OCI-LY7 (cell line): ENCODE results near the gene BDKRB1. TPM values are rescaled to one million over a fixed set of nuclear protein-coding genes. Genes with fewer than 3 reads are reported as not detected.

Source experiments
- BruUV-seq: library from RNA; stranded (reverse); fragments of 400-500 nt; replicated peaks from 2 replicates; lab custom pipeline; 2021; lab: Mats Ljungman, UMichigan
- CTCF ChIA-PET: fragments of 300-600 bp; sonication (Branson Sonifier 250); formaldehyde crosslinking; loops from one replicate; lab custom pipeline; 2022; ENCODE audit warnings: antibody characterized with exemption; ENCODE audit not compliant: unreplicated experiment; lab: Charles Lee
- POLR2A ChIA-PET: fragments of 300-600 bp; sonication (Branson Sonifier 250); formaldehyde crosslinking; loops from one replicate; lab custom pipeline; 2022; ENCODE audit warnings: antibody characterized with exemption; lab: Charles Lee
- DNase-seq: peaks from one replicate; pipeline ENCODE4 v3.0.0-alpha.2; 2015; ENCODE audit warnings: low spot score
- H2AFZ ChIP-seq: fragments of 200-600 bp; sonication (generic), shearing (Covaris generic); 2 replicates; pipeline ENCODE4 v1.6.1; 2014; ENCODE audit warnings: mild to moderate bottlenecking, antibody characterized with exemption, low read length, moderate library complexity
- H3K27ac ChIP-seq: fragments of 200-600 bp; sonication (generic); 2 replicates; pipeline ENCODE4 v1.5.1; 2014; ENCODE audit warnings: mixed run types, low read depth, mild to moderate bottlenecking, moderate library complexity, low read length, inconsistent platforms; ENCODE audit not compliant: poor library complexity, severe bottlenecking
- H3K36me3 ChIP-seq: fragments of 200-600 bp; sonication (generic); 2 replicates; pipeline ENCODE4 v1.6.1; 2014; ENCODE audit warnings: mild to moderate bottlenecking, antibody characterized with exemption, low read length, moderate library complexity, mixed read lengths; ENCODE audit not compliant: insufficient read depth
- H3K4me1 ChIP-seq: fragments of 200-600 bp; sonication (generic); 2 replicates; pipeline ENCODE4 v1.5.1; 2014; ENCODE audit warnings: mild to moderate bottlenecking, low read length; ENCODE audit not compliant: insufficient read depth, poor library complexity, severe bottlenecking
- H3K4me2 ChIP-seq: fragments of 200-600 bp; sonication (generic); 2 replicates; pipeline ENCODE4 v1.6.1; 2014; ENCODE audit warnings: mild to moderate bottlenecking, low read length
- H3K4me3 ChIP-seq: fragments of 200-600 bp; sonication (generic); 2 replicates; pipeline ENCODE4 v1.5.1; 2014; ENCODE audit warnings: mild to moderate bottlenecking, low read depth, low read length; ENCODE audit not compliant: poor library complexity, severe bottlenecking
- H3K79me2 ChIP-seq: fragments of 200-600 bp; sonication (generic); 2 replicates; pipeline ENCODE4 v1.6.1; 2016; ENCODE audit warnings: low read depth, mild to moderate bottlenecking, low read length, moderate library complexity, mixed read lengths; ENCODE audit not compliant: insufficient read depth
- H3K9me2 ChIP-seq: fragments of 200-600 bp; sonication (generic); 2 replicates; pipeline ENCODE4 v1.6.1; 2016; ENCODE audit warnings: mild to moderate bottlenecking, low read length, mixed read lengths; ENCODE audit not compliant: insufficient read depth
- H3K9me3 ChIP-seq: fragments of 200-600 bp; sonication (generic); 2 replicates; pipeline ENCODE4 v1.6.1; 2014; ENCODE audit warnings: mild to moderate bottlenecking, mixed run types, low read length, mixed read lengths
- H4K20me1 ChIP-seq: fragments of 200-600 bp; sonication (generic); 2 replicates; pipeline ENCODE4 v1.6.1; 2014; ENCODE audit warnings: mild to moderate bottlenecking, antibody characterized with exemption, low read length, moderate library complexity, mixed read lengths; ENCODE audit not compliant: insufficient read depth
- EZH2phosphoT487 ChIP-seq: fragments of 200-600 bp; sonication (generic); IDR thresholded peaks from 2 replicates; pipeline ENCODE4 v1.6.1; 2018; ENCODE audit warnings: low read depth, borderline replicate concordance, mild to moderate bottlenecking, mixed run types, antibody characterized with exemption, low read length, moderate library complexity, mixed read lengths
- intact Hi-C: fragments of 100-400 bp; cut with micrococcal nuclease; formaldehyde crosslinking; loops from one replicate; pipeline ENCODE4 v1.10.0; 2022; ENCODE audit not compliant: unreplicated experiment
- total RNA-seq, 2 experiments: library from RNA; depleted of rRNA in 1 of 2; stranded (reverse); fragments of >200 nt in 1 of 2; shearing (Covaris generic) in 1 of 2; gene quantifications; 2 replicates each; pipeline ENCODE4 v1.2.3, GENCODE V29; 2014 to 2022
- TF ChIP-seq, protein P1 (sequence below): fragments of 200-600 bp; sonication (generic); conservative IDR thresholded peaks from 2 replicates; pipeline ENCODE4 v1.5.1; 2014; ENCODE audit warnings: mild to moderate bottlenecking, antibody characterized with exemption, low read length, moderate library complexity, mixed read lengths

The BDKRB1 gene
- total RNA-seq, 2 experiments from 2014 or later, result not detected

DNA sequence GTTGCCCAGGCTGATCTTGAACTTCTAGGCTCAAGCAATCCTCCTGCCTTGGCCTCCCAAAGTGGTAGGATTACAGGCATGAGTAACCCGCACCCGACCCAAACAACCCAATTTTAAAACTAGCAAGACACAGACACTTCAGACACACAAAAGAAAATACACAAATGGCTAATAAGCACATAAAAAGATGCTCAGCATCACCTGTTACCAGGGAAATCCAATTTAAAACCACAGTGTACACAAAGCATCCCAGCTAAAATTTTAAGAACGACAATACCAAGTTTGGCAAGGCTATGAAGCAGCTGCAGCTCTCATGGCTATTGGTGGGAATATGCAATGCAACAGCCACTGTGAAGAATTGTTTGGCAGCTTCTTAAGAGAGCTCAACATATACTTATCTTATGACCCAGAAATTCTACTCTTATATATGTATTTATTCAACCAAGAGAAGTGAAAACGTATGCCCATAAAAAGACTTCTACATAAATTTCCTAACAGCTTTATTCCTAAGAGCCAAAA is 42.0 kb downstream of the BDKRB1 start:
- TF ChIP-seq EZH2phosphoT487, result no peak
- TF ChIP-seq, protein P1, sequence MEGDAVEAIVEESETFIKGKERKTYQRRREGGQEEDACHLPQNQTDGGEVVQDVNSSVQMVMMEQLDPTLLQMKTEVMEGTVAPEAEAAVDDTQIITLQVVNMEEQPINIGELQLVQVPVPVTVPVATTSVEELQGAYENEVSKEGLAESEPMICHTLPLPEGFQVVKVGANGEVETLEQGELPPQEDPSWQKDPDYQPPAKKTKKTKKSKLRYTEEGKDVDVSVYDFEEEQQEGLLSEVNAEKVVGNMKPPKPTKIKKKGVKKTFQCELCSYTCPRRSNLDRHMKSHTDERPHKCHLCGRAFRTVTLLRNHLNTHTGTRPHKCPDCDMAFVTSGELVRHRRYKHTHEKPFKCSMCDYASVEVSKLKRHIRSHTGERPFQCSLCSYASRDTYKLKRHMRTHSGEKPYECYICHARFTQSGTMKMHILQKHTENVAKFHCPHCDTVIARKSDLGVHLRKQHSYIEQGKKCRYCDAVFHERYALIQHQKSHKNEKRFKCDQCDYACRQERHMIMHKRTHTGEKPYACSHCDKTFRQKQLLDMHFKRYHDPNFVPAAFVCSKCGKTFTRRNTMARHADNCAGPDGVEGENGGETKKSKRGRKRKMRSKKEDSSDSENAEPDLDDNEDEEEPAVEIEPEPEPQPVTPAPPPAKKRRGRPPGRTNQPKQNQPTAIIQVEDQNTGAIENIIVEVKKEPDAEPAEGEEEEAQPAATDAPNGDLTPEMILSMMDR, result no peak
- POLR2A ChIA-PET, result interaction anchor here (1.2 kb wide), 1 partner anchor 10 kb away, joined by 6 read pairs; no protein-coding TSS in a partner anchor
- Histone ChIP-seq H2AFZ (no peak overlapping the region), H3K4me1 (no peaks in the 10 kb centered on the region), H3K27ac (no peak overlapping the region), H3K79me2 (no peaks in the 10 kb centered on the region), H3K4me3 (no peak overlapping the region), H3K36me3 (peaks cover 22% of the 10 kb centered on the region; the same call in 1 of the 2 replicates), H4K20me1 (no peaks in the 10 kb centered on the region), H3K4me2 (no peak overlapping the region), H3K9me3 (no peaks in the 10 kb centered on the region), H3K9me2 (no peaks in the 10 kb centered on the region)
- DNase-seq, result no peak
- CTCF ChIA-PET, result no interaction called here
- intact Hi-C loops, result loop anchor here (1.0 kb wide), 1 partner anchor 126 kb away; no protein-coding TSS in a partner anchor
- BruUV-seq, result no TSS peak

GRCh38 chr14:96299441-96299840 is 43.4 kb downstream of the BDKRB1 start:
- ChIA-PET CTCF (no interaction called here), POLR2A (interaction anchor here (1.0 kb wide), 1 partner anchor 9 kb away, joined by 3 read pairs; no protein-coding TSS in a partner anchor)
- Histone ChIP-seq H4K20me1 (no peaks in the 10 kb centered on the region), H3K9me3 (no peaks in the 10 kb centered on the region), H3K4me2 (no peak overlapping the region), H3K4me1 (no peaks in the 10 kb centered on the region), H3K36me3 (peaks cover 34% of the 10 kb centered on the region; the same call in 1 of the 2 replicates), H3K9me2 (no peaks in the 10 kb centered on the region), H3K4me3 (no peak overlapping the region), H3K27ac (no peak overlapping the region), H2AFZ (no peak overlapping the region), H3K79me2 (no peaks in the 10 kb centered on the region)
- no peak for TF ChIP-seq EZH2phosphoT487
- TF ChIP-seq, protein P1, result no peak
- DNase-seq, result no peak
- BruUV-seq, result no TSS peak
- intact Hi-C loops, result no loop called here

- Histone ChIP-seq H3K4me1 (no peaks in the 10 kb centered on the region), H3K9me3 (no peaks in the 10 kb centered on the region), H2AFZ (no peak overlapping the region), H3K36me3 (peaks cover 64% of the 10 kb centered on the region), H3K4me3 (no peak overlapping the region), H3K9me2 (no peaks in the 10 kb centered on the region), H3K27ac (no peak overlapping the region), H3K79me2 (no peaks in the 10 kb centered on the region), H3K4me2 (no peak overlapping the region), H4K20me1 (no peaks in the 10 kb centered on the region)
- ChIA-PET CTCF (no interaction called here), POLR2A (interaction anchor here (0.7 kb wide), 1 partner anchor 24 kb away, joined by 3 read pairs; no protein-coding TSS in a partner anchor)
- no TSS peak for BruUV-seq
- DNase-seq, result no peak
- intact Hi-C loops, result no loop called here
- TF ChIP-seq, protein P1, result no peak
- TF ChIP-seq EZH2phosphoT487, result no peak
Measured at GRCh38 chr14:96303981-96304380, 48.0 kb downstream of the BDKRB1 start.
